Endometrium (tissue), 2 donors: ENCODE measurements around the gene ORM2.
"Not testable (repeated sequence)": the region's sequence is repeated elsewhere in the genome, so short reads cannot be mapped to it uniquely, and the experiment has no call there.

Experiments
- FAIRE-seq: peaks from 2 replicates; lab custom pipeline; 2012; peaks lifted over from hg19 to GRCh38; lab: Jason Lieb, UNC
- donor health status: control.
- donor health status: control.

Gene ORM2

DNA sequence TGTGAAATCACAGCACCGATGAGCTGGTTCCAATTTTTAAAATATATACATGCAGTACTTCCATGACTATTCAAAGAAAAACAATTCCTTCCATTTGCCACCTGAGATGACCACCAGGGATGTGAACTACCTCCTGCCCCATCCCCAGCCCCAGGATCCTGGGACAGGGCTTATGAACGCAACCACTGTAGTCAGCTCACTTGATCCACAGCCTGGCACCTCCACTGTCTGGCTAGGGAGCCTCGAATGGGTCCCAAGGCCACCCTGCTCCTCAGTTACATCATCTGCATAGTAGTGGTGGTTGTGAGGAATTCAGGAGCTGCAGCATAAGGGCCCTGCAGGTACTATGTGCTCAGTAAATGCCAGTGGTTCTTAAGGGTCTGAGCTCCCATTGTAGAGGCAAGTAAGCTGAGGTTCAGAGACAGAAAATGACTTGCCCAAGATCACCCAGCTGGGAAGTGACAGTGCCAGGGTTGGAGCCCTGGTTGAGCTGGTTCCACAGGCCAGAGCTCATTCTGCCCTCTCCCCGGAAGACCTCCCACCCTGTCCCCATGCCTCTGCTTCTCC, 2.9 kb downstream of the ORM2 start:
- FAIRE-seq = not testable (repeated sequence)

DNA sequence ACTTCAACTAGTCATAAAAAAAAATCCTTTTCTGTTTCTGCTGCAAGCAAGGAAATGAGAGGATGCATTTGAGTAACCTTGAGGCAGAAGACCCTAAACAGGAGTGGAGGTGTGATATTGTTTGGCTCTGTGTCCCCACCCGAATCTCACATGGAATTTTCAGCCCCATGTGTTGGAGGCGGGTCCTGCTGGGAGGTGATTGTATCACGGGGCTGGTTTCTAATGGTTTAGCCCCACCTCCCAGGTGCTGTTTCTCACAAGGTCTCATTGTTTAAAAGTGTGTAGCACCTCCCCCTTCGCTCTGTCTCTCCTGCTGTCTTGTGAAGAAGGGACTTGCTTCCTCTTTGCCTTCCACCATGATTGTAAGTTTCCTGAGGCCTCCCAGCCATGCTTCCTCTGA, 4.0 kb downstream of the ORM2 start:
- not testable (repeated sequence) for FAIRE-seq

DNA sequence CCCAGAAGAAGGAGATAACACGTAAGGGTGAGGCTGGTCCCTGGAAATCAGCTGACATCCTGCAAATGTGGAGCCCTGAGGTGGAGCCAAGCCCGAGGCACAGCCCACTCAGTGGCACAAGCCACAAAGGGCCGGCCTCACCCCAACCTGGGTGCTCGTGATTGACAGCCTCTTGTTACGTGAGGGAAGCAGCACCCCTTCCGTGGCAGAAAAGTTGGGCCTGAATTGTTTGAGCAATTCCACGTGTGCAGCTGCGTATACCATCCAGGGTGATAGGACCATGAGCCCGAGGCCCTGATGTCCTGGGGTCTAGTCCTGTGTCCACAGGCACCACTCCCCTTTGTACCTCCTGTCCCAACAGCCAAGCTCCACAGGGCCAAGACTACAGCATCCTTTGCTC, 4.8 kb downstream of the ORM2 start:
- no peak for FAIRE-seq

DNA sequence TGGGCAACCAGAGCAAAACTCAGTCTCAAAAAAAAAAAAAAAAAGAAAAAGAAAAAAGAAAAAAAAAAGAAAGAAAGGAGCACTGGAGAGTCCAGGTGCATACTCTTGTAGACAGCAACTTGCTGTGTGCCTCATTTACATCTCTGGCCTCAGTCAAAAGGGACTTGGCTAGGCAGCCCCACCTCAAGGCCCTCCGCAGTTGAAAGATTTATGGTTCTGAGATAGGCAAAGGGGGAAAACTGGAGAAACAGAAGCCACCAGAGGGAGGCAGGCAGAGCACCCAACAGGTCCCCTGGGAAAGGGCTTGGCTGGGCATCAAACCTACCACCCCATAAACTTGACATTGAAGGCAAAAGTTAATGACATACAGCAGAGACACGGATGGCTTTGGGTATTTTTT, 6.1 kb downstream of the ORM2 start:
- no peak for FAIRE-seq

DNA sequence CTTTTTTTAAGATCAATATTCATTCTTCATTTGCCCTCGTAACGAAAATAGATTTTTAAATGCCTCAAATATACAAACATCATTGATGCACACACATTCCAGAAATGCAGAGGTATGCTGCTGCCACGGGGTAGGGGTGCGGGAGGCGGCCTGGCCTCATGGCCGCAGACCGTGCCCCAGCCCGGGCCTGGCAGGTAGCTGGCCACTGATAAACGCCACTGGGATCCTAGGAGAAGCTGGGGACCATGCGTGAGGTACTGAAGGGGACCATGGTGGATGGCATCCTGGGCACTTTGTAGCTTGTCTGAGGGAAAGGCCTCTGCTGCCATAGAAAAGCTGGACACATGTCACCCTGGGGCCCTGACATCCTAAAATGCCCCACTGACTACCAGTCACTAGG, 6.5 kb downstream of the ORM2 start:
- no peak for FAIRE-seq

DNA sequence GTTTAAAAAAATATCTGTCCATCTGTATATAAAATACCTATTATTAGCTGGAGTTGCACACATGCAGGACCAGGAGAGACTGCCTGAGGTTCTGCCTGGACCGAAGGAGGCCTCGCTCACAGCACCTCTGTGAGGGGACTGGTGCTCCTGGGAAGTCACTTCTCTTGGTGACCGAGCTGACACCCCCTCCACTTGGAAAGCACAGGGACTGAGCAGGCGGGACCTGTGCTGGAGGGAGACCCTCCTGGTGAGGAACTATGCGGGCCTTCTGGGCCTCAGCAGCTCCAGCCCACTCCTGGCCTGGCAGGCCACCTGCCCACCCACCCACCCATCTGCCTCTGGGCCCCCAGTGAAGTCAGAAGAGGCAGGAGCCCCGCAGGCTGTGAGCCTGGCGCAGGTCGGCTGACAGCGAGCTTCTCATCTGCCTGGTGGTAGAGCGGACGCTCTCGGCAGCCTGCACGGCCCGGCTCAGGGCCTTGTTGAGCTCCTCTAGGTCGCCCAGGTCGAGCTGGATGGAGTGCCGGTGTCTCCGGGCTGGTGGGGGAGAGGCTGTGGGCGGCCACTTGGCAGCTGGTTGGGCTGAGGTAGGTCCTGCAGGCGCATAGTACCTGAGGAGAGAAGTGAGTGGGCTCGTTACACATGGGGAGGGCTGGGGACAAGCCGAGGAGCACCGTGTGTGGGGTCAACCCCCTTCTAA, 7.2 kb downstream of the ORM2 start:
- no peak for FAIRE-seq

DNA sequence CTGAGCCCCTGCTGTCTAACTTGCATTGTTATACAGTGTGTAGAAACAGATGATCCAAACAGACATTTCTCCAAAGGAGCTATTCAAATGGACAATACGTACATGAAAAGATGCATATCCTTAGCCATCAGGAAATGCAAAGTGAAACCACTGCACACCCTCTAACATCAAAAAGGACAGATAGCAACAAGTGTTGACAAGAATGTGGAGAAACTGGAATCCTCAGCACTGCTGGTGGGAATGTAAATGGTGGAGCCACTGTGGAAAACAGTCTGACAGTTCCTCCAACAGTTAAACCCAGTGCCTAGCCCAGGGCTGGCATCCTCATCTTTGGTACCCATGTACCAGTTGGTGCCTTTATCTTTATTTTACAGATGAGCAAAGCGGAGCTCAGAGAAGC, 8.5 kb downstream of the ORM2 start:
- FAIRE-seq = no peak

DNA sequence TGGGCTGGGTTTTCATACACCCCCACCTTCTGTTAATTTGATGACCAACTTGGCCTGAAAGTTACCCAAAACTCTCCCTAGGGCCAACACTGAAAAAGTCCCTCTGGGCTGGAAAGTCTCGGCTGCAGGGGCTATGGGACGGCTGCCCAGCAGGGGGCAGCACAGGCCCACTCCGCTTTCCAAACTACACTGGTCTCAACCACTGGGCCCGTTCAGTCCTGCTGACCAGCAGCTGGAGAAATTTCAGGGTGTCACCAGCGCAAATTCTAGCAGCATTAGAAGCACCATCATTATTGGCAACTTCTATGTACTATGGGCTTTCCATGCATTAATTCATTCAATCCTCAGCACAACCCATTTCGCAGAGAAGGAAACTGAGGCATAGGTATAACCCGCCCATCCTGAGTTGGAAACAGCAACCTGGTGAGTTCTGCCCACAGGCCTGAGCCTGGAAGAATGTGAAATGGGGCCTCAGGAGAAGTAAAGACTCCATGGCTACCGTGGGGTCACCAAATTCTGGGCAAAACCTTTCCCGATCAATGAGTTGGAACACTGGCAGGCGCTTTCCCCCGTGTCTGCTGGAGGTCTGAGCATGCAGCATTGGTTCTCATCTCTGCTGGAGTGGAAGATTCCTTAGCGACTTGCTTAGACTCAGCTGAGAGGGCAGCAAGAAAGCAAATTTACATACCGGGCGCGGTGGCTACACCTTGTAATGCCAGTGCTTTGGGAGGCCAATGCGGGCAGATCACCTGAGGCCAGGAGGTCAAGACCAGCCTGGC, 9.7 kb downstream of the ORM2 start:
- no peak for FAIRE-seq

DNA sequence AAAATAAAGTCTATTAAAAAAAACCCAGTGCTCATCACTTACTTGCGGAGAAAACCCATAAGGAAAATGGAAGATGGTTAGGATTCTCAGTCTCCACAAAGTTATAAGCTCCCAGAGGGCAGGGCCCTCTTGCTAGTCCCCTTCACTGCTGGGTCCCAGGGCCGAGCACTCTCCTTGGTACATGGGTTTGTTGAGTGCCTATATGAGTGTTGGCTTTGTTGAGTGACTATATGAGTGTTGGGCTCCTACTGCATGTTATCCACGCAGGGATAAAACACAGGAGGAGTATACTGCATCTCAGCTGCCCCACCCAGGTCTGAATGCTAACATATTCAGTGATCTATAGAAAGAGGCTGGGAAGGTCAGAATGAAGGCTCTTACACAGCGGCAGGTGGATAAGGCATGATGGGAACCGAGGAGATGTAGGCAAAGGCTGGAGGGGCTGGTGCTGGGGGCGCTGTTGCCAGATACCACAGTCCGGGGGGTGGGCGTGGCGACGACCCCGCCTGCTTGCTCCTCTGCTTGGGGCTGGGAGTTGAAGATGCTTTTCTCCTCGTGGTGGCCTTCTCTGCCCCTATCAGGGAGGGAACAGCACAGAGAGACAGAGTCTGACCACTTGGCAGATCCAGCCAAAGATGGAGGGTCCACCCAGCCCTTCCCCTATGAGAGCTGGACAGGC, 11.6 kb downstream of the ORM2 start:
- no peak for FAIRE-seq

DNA sequence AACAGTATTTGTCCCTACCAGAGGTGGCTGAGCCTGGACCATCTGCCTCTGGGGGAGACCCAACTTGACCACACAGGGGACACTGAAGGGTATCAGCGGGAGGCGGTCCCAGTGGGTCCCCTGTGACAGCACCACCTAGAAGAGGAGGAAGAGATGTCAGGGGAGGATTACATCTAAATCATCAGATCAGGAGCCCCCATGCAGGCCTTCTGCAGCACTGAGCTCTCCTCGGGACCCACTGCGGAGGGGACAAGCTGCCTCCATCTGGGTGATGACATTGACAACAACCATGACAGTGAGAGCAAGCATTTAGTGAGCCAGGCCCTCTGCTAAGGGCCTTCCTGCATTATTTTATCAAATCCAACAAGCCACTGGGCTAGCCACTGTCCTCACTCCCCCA, 12.3 kb downstream of the ORM2 start:
- FAIRE-seq = no peak

DNA sequence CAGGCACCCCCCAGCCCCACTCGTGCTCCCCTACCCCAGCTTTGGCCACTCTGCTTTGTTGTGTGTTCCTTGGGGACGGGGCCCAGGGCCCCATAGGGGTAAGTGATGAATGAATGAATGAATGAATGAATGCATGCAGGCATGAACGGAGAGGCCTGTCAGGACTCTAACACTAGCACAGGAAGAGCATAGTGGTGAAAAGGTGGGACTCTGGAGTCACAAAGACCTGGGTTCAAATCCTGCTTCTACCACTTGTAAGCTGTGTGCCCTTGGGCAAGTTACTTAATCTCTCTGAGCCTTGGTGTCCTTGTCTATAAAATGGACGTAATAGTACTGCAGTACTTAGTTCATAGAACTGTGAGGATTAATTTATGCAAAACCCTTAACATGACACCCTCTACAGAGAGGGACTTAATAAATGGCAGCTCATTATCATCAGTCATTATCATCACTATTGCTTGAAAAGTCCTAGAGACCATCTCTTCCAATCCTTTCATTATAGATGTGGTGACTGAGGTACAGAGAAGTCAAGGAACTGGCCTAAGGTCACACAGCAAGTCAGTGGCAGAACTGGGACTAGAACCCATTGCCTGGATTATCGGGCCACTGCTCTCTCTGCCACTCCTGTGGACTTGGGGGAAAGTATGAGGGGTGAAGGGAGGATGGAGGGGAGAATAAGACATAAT, 13.2 kb downstream of the ORM2 start:
- FAIRE-seq = no peak

DNA sequence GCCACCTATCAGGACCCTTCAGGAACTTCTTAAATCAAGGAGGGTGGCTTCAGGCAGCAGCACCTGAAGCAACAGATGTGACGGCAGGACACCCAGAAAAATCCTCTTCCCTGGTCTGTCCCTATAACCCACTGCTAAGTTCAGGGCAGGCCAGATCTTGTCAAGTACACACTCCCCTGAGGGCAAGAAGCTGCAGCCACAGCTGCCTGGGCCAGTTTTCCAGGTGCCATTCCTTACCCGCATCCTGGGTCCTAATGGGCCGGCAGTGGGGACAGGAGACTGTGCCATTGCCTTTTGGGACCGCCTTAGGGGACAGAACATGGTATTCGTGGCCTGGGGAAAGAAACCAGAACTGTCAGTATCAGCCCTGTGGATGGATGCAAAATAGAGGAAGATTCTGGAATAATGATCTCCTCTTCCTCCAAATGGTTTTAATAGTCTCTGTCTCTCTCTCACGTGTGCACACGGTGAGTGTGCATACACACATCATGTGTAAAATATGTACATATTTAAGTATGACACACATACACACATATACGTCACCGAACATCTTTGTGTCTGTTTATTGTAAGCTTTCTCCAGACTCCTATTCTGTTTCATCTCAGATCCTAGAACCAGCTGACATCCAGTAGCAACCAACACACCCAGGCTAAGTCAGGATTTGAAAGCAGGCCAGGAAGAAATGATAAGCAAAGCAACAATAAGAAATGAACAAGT, 14.0 kb downstream of the ORM2 start:
- FAIRE-seq = no peak

DNA sequence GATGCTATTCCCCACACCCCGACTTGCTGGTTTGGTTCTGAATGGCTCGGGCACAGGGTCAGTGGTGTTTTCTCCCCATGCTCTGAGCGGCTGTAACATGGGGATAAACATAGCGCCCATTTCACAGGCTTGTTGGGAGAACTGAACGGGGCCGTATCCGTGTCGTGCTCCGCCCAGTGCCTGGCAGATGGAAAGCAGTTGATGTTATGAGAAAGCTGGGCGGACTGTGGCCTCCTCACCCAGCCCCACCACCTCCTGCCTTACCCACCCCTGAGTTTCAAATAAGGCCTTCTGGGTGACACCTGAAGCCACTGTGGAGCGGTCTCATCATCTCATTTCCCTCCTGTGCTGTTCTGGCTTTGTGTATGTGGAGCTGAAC, 14.5 kb downstream of the ORM2 start:
- FAIRE-seq = no peak

DNA sequence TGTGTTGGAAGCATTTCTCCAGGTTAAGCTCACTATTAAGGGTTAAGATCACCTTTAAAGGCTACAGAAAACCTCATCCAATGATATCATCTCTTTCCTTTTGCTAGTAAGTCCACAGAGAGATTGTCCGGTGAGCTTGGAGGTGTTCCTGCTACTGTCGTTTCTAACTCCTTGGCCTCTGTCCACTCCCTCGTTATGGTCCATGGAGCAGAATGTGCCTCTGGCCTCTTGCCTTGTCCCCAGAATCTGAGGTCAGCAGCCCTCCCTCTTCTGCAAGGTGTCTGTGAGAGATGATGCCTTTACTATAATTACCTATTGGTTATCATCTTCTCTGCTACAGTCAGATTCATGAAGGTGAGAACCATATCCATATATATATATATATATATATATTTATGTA, 15.0 kb downstream of the ORM2 start:
- no peak for FAIRE-seq

DNA sequence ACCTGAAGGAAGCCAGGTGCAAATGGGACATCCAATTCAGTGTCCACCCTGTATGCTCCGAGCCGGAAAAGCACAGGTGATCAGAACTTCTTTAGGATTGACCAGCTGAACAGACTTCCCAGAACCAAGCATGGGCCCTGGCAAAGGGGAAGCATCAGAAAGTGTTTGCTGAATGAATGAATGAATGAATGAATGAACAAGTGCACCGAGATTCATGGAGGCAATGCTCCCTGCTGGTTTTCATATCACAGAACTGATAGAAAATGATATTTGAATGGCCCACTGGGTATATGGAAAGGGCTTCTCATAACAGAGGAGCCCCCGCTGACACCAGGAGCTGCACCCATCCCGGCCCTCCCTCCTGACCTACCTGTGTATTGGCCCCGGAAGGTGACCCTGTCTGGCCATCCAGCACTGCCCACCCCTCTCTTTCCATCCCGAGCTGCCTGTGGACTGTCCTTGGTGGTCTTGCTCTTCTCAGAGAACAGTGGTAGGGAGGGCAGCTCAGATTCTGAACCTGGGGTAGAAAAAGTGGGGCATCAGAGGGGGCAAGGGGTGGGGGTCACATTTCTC, 15.9 kb downstream of the ORM2 start:
- FAIRE-seq = no peak

DNA sequence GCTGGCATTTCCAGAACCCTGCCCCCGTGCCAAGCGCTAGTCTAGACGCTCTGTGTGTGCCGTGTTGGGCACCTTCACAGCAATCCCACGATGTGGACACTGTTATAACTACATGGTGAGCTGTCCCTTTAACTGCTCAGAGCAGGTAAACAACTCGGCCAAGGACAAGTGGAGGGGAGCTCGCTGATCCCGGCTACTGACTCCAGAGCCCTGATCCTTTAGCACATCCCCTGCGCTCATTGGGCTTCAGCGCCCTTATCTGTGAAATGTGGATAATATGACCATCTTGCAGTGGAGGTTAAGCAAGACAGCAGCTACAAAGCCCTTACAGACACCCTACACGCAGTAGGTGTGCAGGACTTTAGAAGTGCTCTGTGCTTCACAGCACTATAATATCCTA, 16.5 kb downstream of the ORM2 start:
- no peak for FAIRE-seq

DNA sequence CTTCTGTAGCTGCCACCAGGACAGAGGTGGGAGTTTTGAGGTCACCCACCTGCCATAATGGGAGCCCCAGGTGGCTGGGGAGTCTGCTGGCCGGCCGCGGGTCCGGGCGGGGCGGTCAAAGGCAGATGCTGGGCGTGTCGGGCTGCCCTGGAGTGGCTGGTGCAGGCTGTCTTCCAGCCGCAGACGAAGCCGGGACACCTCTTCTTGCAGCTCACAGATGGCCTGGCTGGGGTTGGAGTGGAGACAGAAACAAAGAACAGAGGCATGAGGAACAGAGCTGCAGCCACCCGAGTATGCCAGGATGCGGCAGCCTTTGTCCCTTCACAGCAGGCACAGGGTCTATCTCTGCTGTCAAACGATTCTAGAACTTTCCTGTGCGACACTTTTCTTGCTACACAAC, 18.0 kb downstream of the ORM2 start:
- FAIRE-seq = no peak

DNA sequence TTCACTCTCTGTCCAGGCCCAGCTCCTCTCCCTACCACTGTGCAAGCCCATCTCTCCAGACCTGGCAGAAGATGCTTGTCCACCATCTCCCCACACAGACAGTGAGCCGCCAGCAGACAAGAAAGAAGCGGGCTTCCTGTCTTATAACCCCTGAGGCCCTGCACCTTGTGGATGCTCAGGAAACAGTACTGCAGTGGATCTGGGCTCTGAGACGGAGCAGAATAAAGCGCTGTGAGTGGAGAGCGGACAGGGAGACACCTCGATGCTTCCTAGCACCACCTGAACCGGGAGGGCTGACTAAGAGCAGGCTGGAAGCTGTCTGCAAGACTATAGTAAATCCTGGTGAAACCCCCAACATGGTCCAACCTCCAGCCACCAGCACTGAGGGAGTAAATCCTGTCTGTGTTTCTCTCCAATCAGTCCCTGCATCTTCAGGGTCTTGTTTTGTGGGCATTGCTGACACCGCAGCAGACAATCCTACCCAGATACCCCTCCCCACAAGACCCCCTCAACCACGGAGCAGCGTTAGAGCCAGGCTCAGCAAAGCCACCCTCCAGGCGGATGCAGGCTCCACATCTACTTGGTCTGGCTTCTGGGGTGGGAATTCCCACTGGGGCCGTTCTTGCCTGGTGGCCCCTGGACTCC, 18.7 kb downstream of the ORM2 start:
- FAIRE-seq = no peak

DNA sequence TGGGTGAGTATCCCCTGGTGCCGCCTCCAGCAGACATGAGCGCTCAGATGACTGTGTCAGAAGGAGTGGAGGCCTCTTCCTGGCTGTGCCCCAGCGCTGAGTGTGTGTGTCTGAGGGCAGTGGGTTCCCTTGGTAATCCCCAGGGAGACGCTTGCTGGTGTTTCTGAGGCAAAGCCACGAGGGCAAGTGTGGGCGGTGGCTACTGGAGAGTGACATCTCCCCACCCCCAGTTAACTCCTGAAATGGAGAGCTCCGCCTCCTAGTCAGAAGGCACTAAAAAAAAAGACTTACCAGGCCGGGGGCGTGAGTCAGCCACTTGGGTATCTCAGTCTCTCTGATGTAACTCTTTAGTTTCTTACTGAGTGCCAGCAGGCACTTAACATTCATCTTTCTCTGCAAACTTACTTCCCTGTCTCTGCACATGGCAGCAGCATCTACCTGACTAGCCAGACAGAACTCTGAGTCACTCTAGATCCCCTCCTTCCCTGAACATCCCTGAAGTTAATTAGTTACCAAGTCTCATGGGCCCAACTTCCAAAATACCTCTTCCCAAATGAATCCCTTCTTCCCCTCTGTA, 19.3 kb downstream of the ORM2 start:
- no peak for FAIRE-seq

DNA sequence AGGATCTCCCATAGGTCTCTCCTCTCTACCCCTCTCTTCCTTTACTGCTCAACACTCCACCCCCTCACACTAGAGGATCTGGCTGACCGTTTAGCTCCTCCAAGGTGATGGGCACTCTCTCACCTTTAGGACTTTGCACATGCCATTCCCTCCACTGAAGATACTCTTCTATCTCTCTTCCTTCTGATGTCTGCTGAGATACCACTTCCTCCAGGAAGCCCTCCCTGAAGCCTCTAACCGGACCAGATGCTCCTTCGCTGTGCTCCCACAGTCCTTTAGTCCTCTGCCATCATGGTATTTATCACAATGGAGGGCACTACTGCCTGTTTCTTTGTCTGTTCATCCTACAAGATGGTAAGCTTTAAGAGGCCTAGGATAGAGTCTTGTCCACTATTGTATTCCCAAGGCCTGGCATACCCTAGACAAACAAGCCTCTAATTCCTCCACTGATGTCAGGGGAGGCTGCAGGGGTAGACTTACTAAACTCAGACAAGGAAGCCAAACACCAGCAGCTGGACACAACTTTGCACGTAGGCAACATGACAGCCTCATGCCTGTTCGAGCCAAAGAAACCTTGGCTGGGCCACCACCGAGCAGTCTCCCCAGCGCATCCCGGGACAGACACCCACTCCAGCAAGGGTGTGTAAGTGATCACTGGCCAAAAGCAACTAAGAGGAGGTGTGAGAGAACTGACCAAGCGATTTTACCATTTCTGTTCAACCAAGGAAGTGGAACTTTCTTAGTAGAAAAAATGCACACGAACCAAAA, 20.2 kb downstream of the ORM2 start:
- FAIRE-seq = no peak
